Endothelial cell (in vitro differentiated cells): ENCODE measurements around the gene TBX4. TPM values are rescaled to one million over a fixed set of nuclear protein-coding genes. Genes with fewer than 3 reads are reported as not detected.
A peak's percentile ranks its signal among the peaks of the same experiment; 100 is the strongest.

Experiments used
- DNase-seq: peaks from one replicate; pipeline ENCODE4 v3.0.0; 2021; ENCODE audit warnings: low spot score
- H3K27ac Mint-ChIP-seq: one replicate; pipeline ENCODE4 v1.8.0; 2021; ENCODE audit warnings: mixed read lengths, inconsistent platforms; ENCODE audit not compliant: unreplicated experiment
- H3K27me3 Mint-ChIP-seq: one replicate; pipeline ENCODE4 v1.8.0; 2021; ENCODE audit warnings: mild to moderate bottlenecking, moderate library complexity, mixed read lengths, inconsistent platforms; ENCODE audit not compliant: unreplicated experiment
- H3K36me3 Mint-ChIP-seq: one replicate; pipeline ENCODE4 v1.8.0; 2021; ENCODE audit warnings: mild to moderate bottlenecking, low read depth, mixed read lengths, inconsistent platforms; ENCODE audit not compliant: unreplicated experiment
- H3K4me1 Mint-ChIP-seq: one replicate; pipeline ENCODE4 v1.8.0; 2021; ENCODE audit warnings: mild to moderate bottlenecking, mixed read lengths, inconsistent platforms; ENCODE audit not compliant: unreplicated experiment
- H3K4me3 Mint-ChIP-seq: one replicate; pipeline ENCODE4 v1.8.0; 2021; ENCODE audit warnings: mild to moderate bottlenecking, mixed read lengths, inconsistent platforms; ENCODE audit not compliant: unreplicated experiment
- H3K9me3 Mint-ChIP-seq: one replicate; pipeline ENCODE4 v1.8.0; 2021; ENCODE audit warnings: mixed read lengths, inconsistent platforms; ENCODE audit not compliant: unreplicated experiment
- total RNA-seq: library from RNA; stranded (reverse); fragmentation: NEBNext Ultra II Directional; extraction: Animal tissue kit (Norgen Biotek cat#: 25700); gene quantifications from one replicate; pipeline ENCODE4 v1.2.1, GENCODE V29; 2021; ENCODE audit not compliant: unreplicated experiment
- TF ChIP-seq, protein P1 (sequence below): fragments of 200-600 bp; sonication (generic); IDR thresholded peaks from one replicate; pipeline ENCODE4 v1.5.0; 2021; ENCODE audit warnings: antibody characterized with exemption; ENCODE audit not compliant: unreplicated experiment

Gene TBX4
- total RNA-seq, 1 donor from 2014 or later, result 1.1 TPM

DNA sequence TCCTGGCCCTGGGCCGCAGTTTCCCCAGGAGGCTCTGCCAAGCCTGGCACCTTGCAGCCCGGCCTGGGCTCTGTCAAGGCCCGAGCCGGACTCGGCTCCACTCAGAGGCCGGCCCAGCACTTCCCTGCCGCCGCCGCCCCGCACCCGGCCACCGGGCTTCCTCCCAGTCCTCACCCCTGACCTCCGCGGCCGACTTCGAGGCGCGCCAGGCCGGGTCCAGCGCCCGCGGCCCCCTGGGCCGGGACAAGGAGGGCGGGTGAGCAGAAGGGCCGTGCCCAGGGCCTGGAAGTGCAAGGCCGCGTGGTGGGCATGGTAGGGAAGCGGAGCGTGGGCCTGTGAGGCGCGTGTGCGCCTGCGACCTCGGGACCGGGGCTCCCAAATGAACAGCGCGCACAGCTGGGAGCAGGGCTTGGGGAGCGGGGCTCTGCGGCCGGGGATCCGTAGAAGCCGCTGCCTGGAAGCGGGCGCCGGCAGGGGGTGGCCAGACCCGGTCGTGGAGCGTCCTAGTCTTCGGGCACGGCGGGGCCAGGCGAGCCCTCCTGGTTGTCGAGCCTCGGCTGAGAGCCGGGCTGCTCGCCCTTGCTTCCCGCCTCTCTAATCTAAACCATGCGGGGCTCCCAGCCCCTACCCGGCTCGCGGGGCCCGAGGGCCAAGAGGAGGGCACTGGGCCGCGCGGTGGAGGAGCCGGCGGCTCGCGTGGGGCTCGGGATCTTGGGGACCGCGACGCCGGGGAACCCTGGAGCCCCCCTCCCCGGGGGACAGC is 503 bp upstream of the TBX4 start:
- H3K27ac Mint-ChIP-seq, result no peak overlapping the region
- peaks cover 26% of the 10 kb centered on the region for H3K27me3 Mint-ChIP-seq
- peaks cover 21% of the 10 kb centered on the region for H3K4me1 Mint-ChIP-seq
- H3K9me3 Mint-ChIP-seq, result peaks cover 3% of the 10 kb centered on the region
- TF ChIP-seq, protein P1, sequence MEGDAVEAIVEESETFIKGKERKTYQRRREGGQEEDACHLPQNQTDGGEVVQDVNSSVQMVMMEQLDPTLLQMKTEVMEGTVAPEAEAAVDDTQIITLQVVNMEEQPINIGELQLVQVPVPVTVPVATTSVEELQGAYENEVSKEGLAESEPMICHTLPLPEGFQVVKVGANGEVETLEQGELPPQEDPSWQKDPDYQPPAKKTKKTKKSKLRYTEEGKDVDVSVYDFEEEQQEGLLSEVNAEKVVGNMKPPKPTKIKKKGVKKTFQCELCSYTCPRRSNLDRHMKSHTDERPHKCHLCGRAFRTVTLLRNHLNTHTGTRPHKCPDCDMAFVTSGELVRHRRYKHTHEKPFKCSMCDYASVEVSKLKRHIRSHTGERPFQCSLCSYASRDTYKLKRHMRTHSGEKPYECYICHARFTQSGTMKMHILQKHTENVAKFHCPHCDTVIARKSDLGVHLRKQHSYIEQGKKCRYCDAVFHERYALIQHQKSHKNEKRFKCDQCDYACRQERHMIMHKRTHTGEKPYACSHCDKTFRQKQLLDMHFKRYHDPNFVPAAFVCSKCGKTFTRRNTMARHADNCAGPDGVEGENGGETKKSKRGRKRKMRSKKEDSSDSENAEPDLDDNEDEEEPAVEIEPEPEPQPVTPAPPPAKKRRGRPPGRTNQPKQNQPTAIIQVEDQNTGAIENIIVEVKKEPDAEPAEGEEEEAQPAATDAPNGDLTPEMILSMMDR, result no peak
- H3K36me3 Mint-ChIP-seq, result peaks cover 7% of the 10 kb centered on the region
- peak; percentile 39 for DNase-seq
- H3K4me3 Mint-ChIP-seq, result no peak overlapping the region

DNA sequence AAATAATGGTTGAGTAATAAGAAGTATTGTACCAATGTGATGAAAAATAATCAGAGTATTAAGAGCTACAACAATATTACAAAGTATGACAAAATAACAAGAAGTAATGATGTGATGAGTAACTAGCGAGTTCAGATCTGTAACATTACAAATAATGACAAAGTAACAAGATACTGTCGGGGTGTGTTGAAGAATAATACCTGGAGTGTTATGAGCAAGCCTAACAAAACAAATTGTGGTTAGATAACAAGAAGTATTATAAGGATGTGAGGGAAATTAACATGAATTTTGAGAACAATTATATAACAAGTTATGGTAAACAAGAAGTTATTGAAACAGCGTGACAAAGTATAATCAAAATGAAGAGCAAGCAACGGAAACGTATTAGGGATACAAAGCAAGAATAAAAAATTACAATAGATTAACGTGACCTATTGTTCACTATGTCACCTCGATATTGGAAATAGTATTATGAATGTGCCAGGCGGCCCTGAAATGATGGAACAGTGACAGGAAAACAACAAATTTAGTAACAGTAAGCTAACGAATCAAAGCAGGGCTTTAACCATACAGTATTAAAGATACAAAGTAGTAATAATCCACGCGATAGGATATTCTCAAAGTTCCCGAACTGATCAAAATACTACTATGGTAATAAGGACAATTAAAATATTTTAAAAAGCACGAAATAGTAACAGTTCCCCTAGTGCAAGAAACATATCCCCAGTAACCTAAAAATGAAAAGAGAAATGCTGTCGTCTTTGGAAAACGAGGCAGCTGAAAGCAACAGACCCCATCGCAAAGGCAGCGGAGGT is 1.6 kb downstream of the TBX4 start:
- Mint-ChIP-seq H3K36me3 (peaks cover 7% of the 10 kb centered on the region), H3K27ac (peak overlapping the region; percentile 58), H3K4me3 (peak overlapping the region; percentile 85), H3K9me3 (peaks cover 3% of the 10 kb centered on the region), H3K27me3 (peaks cover 42% of the 10 kb centered on the region), H3K4me1 (peaks cover 34% of the 10 kb centered on the region)
- DNase-seq, result no peak
- TF ChIP-seq, protein P1, result no peak

DNA sequence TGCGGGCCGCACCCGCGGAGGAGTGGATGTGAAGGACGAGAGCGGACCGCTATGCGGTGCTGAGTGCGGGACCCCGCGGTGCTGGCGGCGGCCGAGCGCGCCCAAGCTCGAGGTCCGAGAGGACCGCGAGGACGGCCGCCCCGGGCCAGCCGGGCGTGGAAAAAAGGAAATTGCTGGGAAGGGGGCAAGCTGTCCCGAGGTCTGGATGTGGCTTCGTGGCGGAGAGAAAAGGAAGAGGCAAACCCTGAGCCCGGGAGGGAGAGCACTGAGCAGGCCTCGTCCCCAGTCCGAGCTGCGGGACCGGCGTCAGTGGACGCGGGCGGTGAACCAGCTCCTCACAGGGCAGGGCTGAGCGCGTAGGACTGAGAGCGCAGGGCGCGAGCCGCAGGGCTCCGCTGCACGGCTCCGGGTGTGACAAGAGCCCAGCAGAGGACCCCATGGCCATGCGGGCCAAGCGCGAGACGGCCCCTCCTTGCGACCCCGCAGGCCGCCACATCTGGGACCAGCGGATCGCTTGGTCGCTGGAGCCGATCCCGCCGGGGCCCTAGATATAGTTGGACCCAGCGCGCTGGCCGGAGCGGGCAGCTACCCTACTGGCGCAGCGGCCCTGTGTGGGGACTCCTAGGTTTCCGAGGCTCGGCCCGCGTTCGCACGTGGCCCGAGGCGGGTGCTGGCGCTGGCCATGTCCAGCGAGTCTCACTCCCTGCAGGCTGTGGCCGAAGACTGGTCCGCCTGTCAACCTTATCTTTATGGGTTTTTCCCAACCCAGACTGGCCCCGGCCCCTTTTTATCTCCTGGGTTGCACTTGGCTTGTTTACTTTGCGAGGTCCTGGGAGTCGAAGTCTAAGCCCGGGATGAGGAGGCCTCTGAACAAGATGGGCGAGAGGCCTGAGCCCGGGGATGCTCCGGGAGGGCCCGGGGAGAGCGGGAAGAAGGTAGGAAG is 2.4 kb downstream of the TBX4 start:
- Mint-ChIP-seq H3K9me3 (peaks cover 3% of the 10 kb centered on the region), H3K27me3 (peaks cover 48% of the 10 kb centered on the region), H3K27ac (peak overlapping the region; percentile 58), H3K4me1 (peaks cover 42% of the 10 kb centered on the region), H3K4me3 (peak overlapping the region; percentile 85), H3K36me3 (peaks cover 7% of the 10 kb centered on the region)
- DNase-seq, result no peak
- TF ChIP-seq, protein P1, result no peak

DNA sequence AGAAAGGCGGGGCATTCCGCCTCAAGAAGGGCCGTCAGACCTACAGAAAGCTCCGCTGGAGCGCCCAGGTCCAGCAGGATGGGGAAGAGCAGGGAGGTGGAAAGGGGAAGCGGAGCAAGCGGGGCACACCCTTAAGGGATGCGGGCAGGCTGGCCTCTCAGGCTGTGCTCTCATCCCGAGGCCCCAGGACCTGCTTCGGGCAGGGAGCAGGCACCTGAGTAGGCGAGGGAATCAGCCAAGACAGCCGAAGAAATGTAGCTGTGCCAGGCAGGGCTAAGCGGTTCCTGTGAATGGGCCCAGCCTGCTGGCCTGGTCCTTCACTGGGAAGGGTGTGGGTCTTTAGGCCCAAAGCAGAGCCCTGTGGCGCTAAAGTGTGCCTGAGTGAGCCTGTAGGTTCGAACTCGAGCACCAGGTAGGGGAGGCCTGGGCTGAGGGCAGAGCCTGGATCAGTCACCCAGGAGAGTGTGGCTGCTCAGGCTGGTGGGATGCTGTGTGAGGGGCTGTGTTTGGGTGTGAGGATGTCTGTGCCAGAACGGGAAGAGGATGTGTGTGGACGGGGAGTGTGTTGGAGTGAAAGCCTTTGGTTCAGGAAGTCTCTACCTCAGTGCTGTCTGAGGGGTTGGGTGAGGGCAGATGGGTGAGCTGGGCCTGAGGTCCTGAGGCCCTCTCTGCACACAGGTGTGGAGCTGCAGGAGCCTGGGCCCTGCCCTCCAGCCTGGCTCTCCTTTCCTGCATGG is 3.3 kb downstream of the TBX4 start:
- Mint-ChIP-seq H3K27me3 (peaks cover 52% of the 10 kb centered on the region), H3K4me3 (no peak overlapping the region), H3K9me3 (peaks cover 3% of the 10 kb centered on the region), H3K36me3 (peaks cover 7% of the 10 kb centered on the region), H3K4me1 (peaks cover 47% of the 10 kb centered on the region), H3K27ac (no peak overlapping the region)
- DNase-seq, result no peak
- TF ChIP-seq, protein P1, result no peak
